ENCODE results near the gene HEXIM1. TPM values are rescaled to one million over a fixed set of nuclear protein-coding genes. Genes with fewer than 3 reads are reported as not detected.
"Not testable (repeated sequence)": the region's sequence is repeated elsewhere in the genome, so short reads cannot be mapped to it uniquely, and the experiment has no call there.

HEXIM1 gene
- total RNA-seq, 2 donors from 2014 or later = 34.9 to 89.1 TPM

- Histone ChIP-seq H3K9me3 (no peaks in the 10 kb centered on the region), H3K36me3 (peaks cover 23% of the 10 kb centered on the region), H3K27ac (peak overlapping the region; percentile 55 to 87), H3K27me3 (replicated peaks; ENCODE audit: insufficient read depth) (no peaks in the 10 kb centered on the region), H3K4me1 (ENCODE audit: control insufficient read depth in 1 of 2, low read depth in 2 of 2) (peaks cover 31 to 63% of the 10 kb centered on the region in 2 donors), H3K4me3 (no peak overlapping the region)
- no peak for DNase-seq (ENCODE audit: low spot score)
- TF ChIP-seq CTCF (IDR thresholded peaks at IDR 0.05) = no peak
- ATAC-seq (ENCODE audit: insufficient number of reproducible peaks, low FRiP score, low read depth) = no peak
Measured at GRCh38 chr17:45123076-45123770, 25.1 kb upstream of the HEXIM1 start.

GRCh38 chr17:45123930-45124796, 24.1 kb upstream of the HEXIM1 start:
- no peaks in the 10 kb centered on the region for H3K27me3 ChIP-seq (replicated peaks; ENCODE audit: insufficient read depth)
- peak overlapping the region; percentile 55 to 87 for H3K27ac ChIP-seq
- ATAC-seq (ENCODE audit: insufficient number of reproducible peaks, low FRiP score, low read depth) = peak; percentile 42
- peak overlapping the region; percentile 35 for H3K4me3 ChIP-seq
- peak; percentile 69 for DNase-seq (ENCODE audit: low spot score)
- H3K36me3 ChIP-seq = peaks cover 16% of the 10 kb centered on the region
- no peak for TF ChIP-seq CTCF (IDR thresholded peaks at IDR 0.05)
- H3K4me1 ChIP-seq (ENCODE audit: control insufficient read depth in 1 of 2, low read depth in 2 of 2) = peaks cover 40 to 72% of the 10 kb centered on the region in 2 donors
- no peaks in the 10 kb centered on the region for H3K9me3 ChIP-seq

GRCh38 chr17:45124797-45125122, 23.5 kb upstream of the HEXIM1 start:
- H3K36me3 ChIP-seq; H3K27me3 ChIP-seq (replicated peaks; ENCODE audit: insufficient read depth); H3K9me3 ChIP-seq; H3K4me3 ChIP-seq; ATAC-seq (ENCODE audit: insufficient number of reproducible peaks, low FRiP score, low read depth); DNase-seq (ENCODE audit: low spot score): not testable (repeated sequence)
- Histone ChIP-seq H3K4me1 (ENCODE audit: control insufficient read depth in 1 of 2, low read depth in 2 of 2) (peaks cover 44 to 78% of the 10 kb centered on the region in 2 donors), H3K27ac (peak overlapping the region; percentile 51 to 87)

- ATAC-seq (ENCODE audit: insufficient number of reproducible peaks, low FRiP score, low read depth) (no peak), DNase-seq (ENCODE audit: low spot score) (no peak)
- Histone ChIP-seq H3K9me3 (no peaks in the 10 kb centered on the region), H3K27ac (peak overlapping the region; percentile 51 to 87), H3K36me3 (peaks cover 2% of the 10 kb centered on the region), H3K4me1 (ENCODE audit: control insufficient read depth in 1 of 2, low read depth in 2 of 2) (peaks cover 47 to 85% of the 10 kb centered on the region in 2 donors), H3K27me3 (replicated peaks; ENCODE audit: insufficient read depth) (no peaks in the 10 kb centered on the region), H3K4me3 (no peak overlapping the region)
- no peak for TF ChIP-seq CTCF (IDR thresholded peaks at IDR 0.05)
Measured at GRCh38 chr17:45125509-45125908, 22.8 kb upstream of the HEXIM1 start.

- Histone ChIP-seq H3K27ac (peak overlapping the region; percentile 89 to 99), H3K9me3 (no peaks in the 10 kb centered on the region), H3K36me3 (no peaks in the 10 kb centered on the region), H3K27me3 (replicated peaks; ENCODE audit: insufficient read depth) (no peaks in the 10 kb centered on the region), H3K4me1 (ENCODE audit: control insufficient read depth in 1 of 2, low read depth in 2 of 2) (peaks cover 45 to 89% of the 10 kb centered on the region in 2 donors), H3K4me3 (peak overlapping the region; percentile 47)
- TF ChIP-seq CTCF (IDR thresholded peaks at IDR 0.05) = no peak
- DNase-seq (ENCODE audit: low spot score) (no peak), ATAC-seq (ENCODE audit: insufficient number of reproducible peaks, low FRiP score, low read depth) (no peak)
Measured at GRCh38 chr17:45127207-45127547, 21.1 kb upstream of the HEXIM1 start.

Measured in thoracic aorta (tissue), 2 donors.